ENCODE measurements around the gene ANO7.

ANO7 gene

GRCh38 chr2:241158546-241158900 lies 30.0 kb upstream of the ANO7 start:
- no peak for DNase-seq (ENCODE audit: low read depth, low spot score)

GRCh38 chr2:241159116-241159515 lies 29.4 kb upstream of the ANO7 start:
- DNase-seq (ENCODE audit: low read depth, low spot score) = no peak

- DNase-seq (ENCODE audit: low read depth, low spot score) = no peak
Observed at GRCh38 chr2:241160318-241160717, 28.2 kb upstream of the ANO7 start.

- peak; percentile 58 for DNase-seq (ENCODE audit: low read depth, low spot score)
Observed at GRCh38 chr2:241161646-241162281, 26.7 kb upstream of the ANO7 start.

GRCh38 chr2:241163601-241164118 lies 24.8 kb upstream of the ANO7 start:
- DNase-seq (ENCODE audit: low read depth, low spot score) = no peak

GRCh38 chr2:241168366-241168765 lies 20.1 kb upstream of the ANO7 start:
- DNase-seq (ENCODE audit: low read depth, low spot score) = no peak

- DNase-seq (ENCODE audit: low read depth, low spot score) = no peak
Observed at GRCh38 chr2:241173557-241173956, 14.9 kb upstream of the ANO7 start.

GRCh38 chr2:241177526-241178334 lies 10.7 kb upstream of the ANO7 start:
- DNase-seq (ENCODE audit: low read depth, low spot score) = no peak

GRCh38 chr2:241178961-241179360 lies 9.5 kb upstream of the ANO7 start:
- DNase-seq (ENCODE audit: low read depth, low spot score) = no peak

- no peak for DNase-seq (ENCODE audit: low read depth, low spot score)
Observed at GRCh38 chr2:241179899-241180298, 8.6 kb upstream of the ANO7 start.

- DNase-seq (ENCODE audit: low read depth, low spot score) = no peak
Observed at GRCh38 chr2:241180495-241180894, 8.0 kb upstream of the ANO7 start.

GRCh38 chr2:241182126-241182525 lies 6.4 kb upstream of the ANO7 start:
- no peak for DNase-seq (ENCODE audit: low read depth, low spot score)

- DNase-seq (ENCODE audit: low read depth, low spot score) = no peak
Observed at GRCh38 chr2:241182531-241183133, 5.8 kb upstream of the ANO7 start.

- no peak for DNase-seq (ENCODE audit: low read depth, low spot score)
Observed at GRCh38 chr2:241183221-241183620, 5.3 kb upstream of the ANO7 start.

GRCh38 chr2:241184901-241185300 lies 3.6 kb upstream of the ANO7 start:
- no peak for DNase-seq (ENCODE audit: low read depth, low spot score)

GRCh38 chr2:241185961-241186360 lies 2.5 kb upstream of the ANO7 start:
- no peak for DNase-seq (ENCODE audit: low read depth, low spot score)

- DNase-seq (ENCODE audit: low read depth, low spot score) = no peak
Observed at GRCh38 chr2:241187101-241187917, 1.2 kb upstream of the ANO7 start.

GRCh38 chr2:241187918-241188234 lies 601 bp upstream of the ANO7 start:
- no peak for DNase-seq (ENCODE audit: low read depth, low spot score)

GRCh38 chr2:241189093-241189855 lies 797 bp downstream of the ANO7 start:
- no peak for DNase-seq (ENCODE audit: low read depth, low spot score)

- no peak for DNase-seq (ENCODE audit: low read depth, low spot score)
Observed at GRCh38 chr2:241189856-241190201, 1.4 kb downstream of the ANO7 start.

- DNase-seq (ENCODE audit: low read depth, low spot score) = no peak
Observed at GRCh38 chr2:241190291-241190981, 2.0 kb downstream of the ANO7 start.
